Measurements from ENCODE around the gene SRSF8.

DNA sequence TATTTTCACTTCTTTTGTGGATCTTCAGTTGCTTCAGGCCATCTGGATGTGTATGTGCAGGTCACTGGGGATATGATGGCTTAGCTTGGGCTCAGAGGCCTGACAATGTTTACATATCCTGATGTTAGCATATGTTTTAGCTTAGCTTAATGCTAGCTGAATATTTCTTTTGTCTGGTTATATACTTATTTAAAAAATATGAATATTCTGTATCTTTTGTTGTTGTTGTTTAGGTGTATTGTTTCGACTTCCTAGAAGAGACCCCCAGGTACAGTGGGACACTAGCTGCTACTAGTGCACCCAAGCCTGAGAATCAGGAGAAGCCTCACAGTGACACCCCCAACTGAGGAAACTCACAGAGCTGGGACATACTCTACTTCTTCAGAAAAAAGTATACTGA lies 41.8 kb upstream of the SRSF8 start, which contains the start of gene KDM4E:
- TF ChIP-seq, protein P1, sequence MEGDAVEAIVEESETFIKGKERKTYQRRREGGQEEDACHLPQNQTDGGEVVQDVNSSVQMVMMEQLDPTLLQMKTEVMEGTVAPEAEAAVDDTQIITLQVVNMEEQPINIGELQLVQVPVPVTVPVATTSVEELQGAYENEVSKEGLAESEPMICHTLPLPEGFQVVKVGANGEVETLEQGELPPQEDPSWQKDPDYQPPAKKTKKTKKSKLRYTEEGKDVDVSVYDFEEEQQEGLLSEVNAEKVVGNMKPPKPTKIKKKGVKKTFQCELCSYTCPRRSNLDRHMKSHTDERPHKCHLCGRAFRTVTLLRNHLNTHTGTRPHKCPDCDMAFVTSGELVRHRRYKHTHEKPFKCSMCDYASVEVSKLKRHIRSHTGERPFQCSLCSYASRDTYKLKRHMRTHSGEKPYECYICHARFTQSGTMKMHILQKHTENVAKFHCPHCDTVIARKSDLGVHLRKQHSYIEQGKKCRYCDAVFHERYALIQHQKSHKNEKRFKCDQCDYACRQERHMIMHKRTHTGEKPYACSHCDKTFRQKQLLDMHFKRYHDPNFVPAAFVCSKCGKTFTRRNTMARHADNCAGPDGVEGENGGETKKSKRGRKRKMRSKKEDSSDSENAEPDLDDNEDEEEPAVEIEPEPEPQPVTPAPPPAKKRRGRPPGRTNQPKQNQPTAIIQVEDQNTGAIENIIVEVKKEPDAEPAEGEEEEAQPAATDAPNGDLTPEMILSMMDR (IDR thresholded peaks at IDR 0.05), result no peak
- TF ChIP-seq POLR2AphosphoS5 (IDR thresholded peaks at IDR 0.05; ENCODE audit: insufficient read depth in 1 of 2, low read depth in 1 of 2), result no peak

All from vagina (tissue), 2 donors.